ENCODE results near the gene MYO6.

The MYO6 gene

GRCh38 chr6:75876152-75876551, 127.1 kb downstream of the MYO6 start:
- TF ChIP-seq POLR2AphosphoS5 (IDR thresholded peaks at IDR 0.05; ENCODE audit: low read depth, low read length): no peak
- no peak for TF ChIP-seq FOXP2 (optimal IDR thresholded peaks at IDR 0.05; ENCODE audit: borderline replicate concordance, extremely low read depth, extremely low read length, insufficient read depth)
- no peak for TF ChIP-seq SIN3A (IDR thresholded peaks at IDR 0.05; ENCODE audit: borderline replicate concordance, insufficient read depth, low read length)
- no peak for TF ChIP-seq REST (IDR thresholded peaks at IDR 0.05; ENCODE audit: insufficient read depth in 1 of 2, low read depth in 2 of 2, low read length in 2 of 2)
- TF ChIP-seq TAF1 (IDR thresholded peaks at IDR 0.05; ENCODE audit: borderline replicate concordance, insufficient read depth, low read length): no peak

- TF ChIP-seq SIN3A (IDR thresholded peaks at IDR 0.05; ENCODE audit: borderline replicate concordance, insufficient read depth, low read length) (no peak), TAF1 (IDR thresholded peaks at IDR 0.05; ENCODE audit: borderline replicate concordance, insufficient read depth, low read length) (no peak), FOXP2 (optimal IDR thresholded peaks at IDR 0.05; ENCODE audit: borderline replicate concordance, extremely low read depth, extremely low read length, insufficient read depth) (no peak), POLR2AphosphoS5 (IDR thresholded peaks at IDR 0.05; ENCODE audit: low read depth, low read length) (no peak), REST (IDR thresholded peaks at IDR 0.05; ENCODE audit: insufficient read depth in 1 of 2, low read depth in 2 of 2, low read length in 2 of 2) (no peak)
Measured at GRCh38 chr6:75880305-75880704, 131.3 kb downstream of the MYO6 start.

GRCh38 chr6:75882734-75883133, 133.7 kb downstream of the MYO6 start:
- no peak for TF ChIP-seq POLR2AphosphoS5 (IDR thresholded peaks at IDR 0.05; ENCODE audit: low read depth, low read length)
- TF ChIP-seq TAF1 (IDR thresholded peaks at IDR 0.05; ENCODE audit: borderline replicate concordance, insufficient read depth, low read length): no peak
- TF ChIP-seq FOXP2 (optimal IDR thresholded peaks at IDR 0.05; ENCODE audit: borderline replicate concordance, extremely low read depth, extremely low read length, insufficient read depth): no peak
- TF ChIP-seq REST (IDR thresholded peaks at IDR 0.05; ENCODE audit: insufficient read depth in 1 of 2, low read depth in 2 of 2, low read length in 2 of 2): no peak
- no peak for TF ChIP-seq SIN3A (IDR thresholded peaks at IDR 0.05; ENCODE audit: borderline replicate concordance, insufficient read depth, low read length)

- no peak for TF ChIP-seq TAF1 (IDR thresholded peaks at IDR 0.05; ENCODE audit: borderline replicate concordance, insufficient read depth, low read length)
- TF ChIP-seq REST (IDR thresholded peaks at IDR 0.05; ENCODE audit: insufficient read depth in 1 of 2, low read depth in 2 of 2, low read length in 2 of 2): no peak
- no peak for TF ChIP-seq POLR2AphosphoS5 (IDR thresholded peaks at IDR 0.05; ENCODE audit: low read depth, low read length)
- TF ChIP-seq FOXP2 (optimal IDR thresholded peaks at IDR 0.05; ENCODE audit: borderline replicate concordance, extremely low read depth, extremely low read length, insufficient read depth): no peak
- TF ChIP-seq SIN3A (IDR thresholded peaks at IDR 0.05; ENCODE audit: borderline replicate concordance, insufficient read depth, low read length): no peak
Measured at GRCh38 chr6:75884822-75885221, 135.8 kb downstream of the MYO6 start.

- no peak for TF ChIP-seq REST (IDR thresholded peaks at IDR 0.05; ENCODE audit: insufficient read depth in 1 of 2, low read depth in 2 of 2, low read length in 2 of 2)
- no peak for TF ChIP-seq SIN3A (IDR thresholded peaks at IDR 0.05; ENCODE audit: borderline replicate concordance, insufficient read depth, low read length)
- no peak for TF ChIP-seq POLR2AphosphoS5 (IDR thresholded peaks at IDR 0.05; ENCODE audit: low read depth, low read length)
- TF ChIP-seq TAF1 (IDR thresholded peaks at IDR 0.05; ENCODE audit: borderline replicate concordance, insufficient read depth, low read length): no peak
- TF ChIP-seq FOXP2 (optimal IDR thresholded peaks at IDR 0.05; ENCODE audit: borderline replicate concordance, extremely low read depth, extremely low read length, insufficient read depth): no peak
Measured at GRCh38 chr6:75892384-75892783, 143.3 kb downstream of the MYO6 start.

All from PFSK-1 (cell line).